Hepatocyte (in vitro differentiated cells): Measurements from ENCODE around the gene LCLAT1.

Source experiments
- EZH2 ChIP-seq: fragments of 200-600 bp; sonication (generic); IDR thresholded peaks from 2 replicates; pipeline ENCODE4 v1.6.1; 2016; ENCODE audit warnings: antibody characterized with exemption, mild to moderate bottlenecking, borderline replicate concordance
- EZH2phosphoT487 ChIP-seq: fragments of 200-600 bp; sonication (generic); IDR thresholded peaks from one replicate; pipeline ENCODE4 v1.6.1; 2018; ENCODE audit warnings: antibody characterized with exemption, mild to moderate bottlenecking, low read depth, moderate library complexity; ENCODE audit not compliant: unreplicated experiment, severe bottlenecking
- TF ChIP-seq, protein P1 (sequence below): fragments of 200-600 bp; sonication (generic); IDR thresholded peaks from 2 replicates; pipeline ENCODE4 v1.5.1; 2016; ENCODE audit warnings: antibody characterized with exemption, mild to moderate bottlenecking; ENCODE audit not compliant: poor library complexity

DNA sequence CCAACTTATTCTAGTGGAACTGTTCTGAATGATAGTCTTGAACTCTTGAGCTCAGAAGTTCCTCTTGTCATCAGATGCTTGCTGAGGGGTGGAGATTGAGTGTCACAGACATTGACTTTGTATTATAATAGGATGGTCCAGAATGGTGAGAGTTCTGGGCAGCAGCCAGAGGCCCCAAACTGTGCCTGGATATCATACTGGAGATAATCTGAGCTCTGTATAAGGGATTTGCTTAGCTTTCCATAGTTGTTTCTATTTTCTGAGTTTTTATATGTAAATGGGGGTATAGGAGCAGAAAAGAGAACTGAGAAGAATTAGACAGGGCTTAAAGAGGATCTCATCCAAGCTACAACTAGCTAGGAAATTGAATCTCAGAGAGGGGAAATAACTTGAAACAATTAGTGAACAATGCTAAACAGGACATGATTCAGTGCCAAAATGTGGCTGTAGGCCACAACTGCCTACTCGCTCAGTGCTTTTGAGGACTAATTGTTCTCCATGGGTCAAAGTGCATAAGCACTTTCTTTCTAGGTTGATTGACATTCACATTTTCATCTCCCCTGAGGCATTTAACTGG is 10.1 kb upstream of the LCLAT1 start:
- TF ChIP-seq, protein P1, sequence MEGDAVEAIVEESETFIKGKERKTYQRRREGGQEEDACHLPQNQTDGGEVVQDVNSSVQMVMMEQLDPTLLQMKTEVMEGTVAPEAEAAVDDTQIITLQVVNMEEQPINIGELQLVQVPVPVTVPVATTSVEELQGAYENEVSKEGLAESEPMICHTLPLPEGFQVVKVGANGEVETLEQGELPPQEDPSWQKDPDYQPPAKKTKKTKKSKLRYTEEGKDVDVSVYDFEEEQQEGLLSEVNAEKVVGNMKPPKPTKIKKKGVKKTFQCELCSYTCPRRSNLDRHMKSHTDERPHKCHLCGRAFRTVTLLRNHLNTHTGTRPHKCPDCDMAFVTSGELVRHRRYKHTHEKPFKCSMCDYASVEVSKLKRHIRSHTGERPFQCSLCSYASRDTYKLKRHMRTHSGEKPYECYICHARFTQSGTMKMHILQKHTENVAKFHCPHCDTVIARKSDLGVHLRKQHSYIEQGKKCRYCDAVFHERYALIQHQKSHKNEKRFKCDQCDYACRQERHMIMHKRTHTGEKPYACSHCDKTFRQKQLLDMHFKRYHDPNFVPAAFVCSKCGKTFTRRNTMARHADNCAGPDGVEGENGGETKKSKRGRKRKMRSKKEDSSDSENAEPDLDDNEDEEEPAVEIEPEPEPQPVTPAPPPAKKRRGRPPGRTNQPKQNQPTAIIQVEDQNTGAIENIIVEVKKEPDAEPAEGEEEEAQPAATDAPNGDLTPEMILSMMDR: no peak
- TF ChIP-seq EZH2 (no peak), EZH2phosphoT487 (no peak)
